GM18519 (cell line): ENCODE measurements around the gene CIRBP.

Experiments
- ATAC-seq: cut with Tn5 transposase; IDR thresholded peaks from one replicate; pipeline ENCODE4 v1.9.1; 2021; ENCODE audit warnings: mild to moderate bottlenecking, moderate library complexity; ENCODE audit not compliant: unreplicated experiment, low FRiP score

CIRBP gene

DNA sequence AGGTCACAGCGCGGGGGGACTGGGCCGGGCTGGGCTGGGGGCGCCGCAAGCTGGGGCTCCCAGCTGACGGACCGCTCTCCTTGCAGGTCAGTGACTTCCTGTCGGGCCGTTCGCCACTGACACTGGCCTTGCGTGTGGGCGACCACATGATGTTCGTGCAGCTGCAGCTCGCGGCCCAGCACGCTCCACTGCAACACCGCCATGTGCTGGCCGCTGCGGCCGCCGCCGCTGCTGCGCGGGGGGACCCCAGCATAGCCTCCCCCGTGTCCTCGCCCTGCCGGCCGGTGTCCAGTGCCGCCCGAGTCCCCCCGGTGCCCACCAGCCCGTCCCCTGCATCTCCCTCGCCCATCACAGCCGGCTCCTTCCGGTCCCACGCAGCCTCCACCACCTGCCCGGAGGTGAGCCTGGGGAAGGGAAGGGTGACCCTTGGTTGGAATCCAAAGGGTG lies 15.0 kb upstream of the CIRBP start:
- ATAC-seq, result no peak

DNA sequence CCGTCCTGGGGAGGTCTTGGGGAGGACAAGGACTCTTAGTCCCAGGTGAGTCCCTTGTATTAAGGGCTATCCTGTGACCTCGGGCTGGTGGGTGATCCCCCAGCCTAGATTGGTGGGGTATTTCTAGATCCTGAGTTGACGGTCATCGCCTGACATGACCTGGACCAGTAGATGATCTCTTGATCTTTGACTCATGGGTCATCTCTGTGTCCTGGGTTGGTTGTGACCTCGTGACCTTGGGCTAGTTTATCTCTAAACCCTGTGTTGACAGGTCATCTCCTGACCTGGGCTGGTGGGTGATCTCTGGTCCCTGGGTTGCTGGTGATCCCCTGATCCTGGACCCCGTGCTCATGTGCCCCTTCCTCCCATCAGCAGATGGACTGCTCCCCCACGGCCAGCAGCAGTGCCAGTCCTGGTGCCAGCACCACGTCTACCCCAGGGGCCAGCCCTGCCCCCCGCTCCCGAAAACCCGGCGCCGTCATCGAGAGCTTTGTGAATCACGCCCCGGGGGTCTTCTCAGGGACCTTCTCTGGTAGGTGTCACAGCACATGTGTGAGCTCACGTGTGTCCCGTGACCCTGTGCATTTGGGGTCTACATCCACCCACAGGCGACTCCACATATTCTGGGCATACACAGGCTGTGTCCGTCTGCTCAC lies 14.5 kb upstream of the CIRBP start:
- no peak for ATAC-seq

DNA sequence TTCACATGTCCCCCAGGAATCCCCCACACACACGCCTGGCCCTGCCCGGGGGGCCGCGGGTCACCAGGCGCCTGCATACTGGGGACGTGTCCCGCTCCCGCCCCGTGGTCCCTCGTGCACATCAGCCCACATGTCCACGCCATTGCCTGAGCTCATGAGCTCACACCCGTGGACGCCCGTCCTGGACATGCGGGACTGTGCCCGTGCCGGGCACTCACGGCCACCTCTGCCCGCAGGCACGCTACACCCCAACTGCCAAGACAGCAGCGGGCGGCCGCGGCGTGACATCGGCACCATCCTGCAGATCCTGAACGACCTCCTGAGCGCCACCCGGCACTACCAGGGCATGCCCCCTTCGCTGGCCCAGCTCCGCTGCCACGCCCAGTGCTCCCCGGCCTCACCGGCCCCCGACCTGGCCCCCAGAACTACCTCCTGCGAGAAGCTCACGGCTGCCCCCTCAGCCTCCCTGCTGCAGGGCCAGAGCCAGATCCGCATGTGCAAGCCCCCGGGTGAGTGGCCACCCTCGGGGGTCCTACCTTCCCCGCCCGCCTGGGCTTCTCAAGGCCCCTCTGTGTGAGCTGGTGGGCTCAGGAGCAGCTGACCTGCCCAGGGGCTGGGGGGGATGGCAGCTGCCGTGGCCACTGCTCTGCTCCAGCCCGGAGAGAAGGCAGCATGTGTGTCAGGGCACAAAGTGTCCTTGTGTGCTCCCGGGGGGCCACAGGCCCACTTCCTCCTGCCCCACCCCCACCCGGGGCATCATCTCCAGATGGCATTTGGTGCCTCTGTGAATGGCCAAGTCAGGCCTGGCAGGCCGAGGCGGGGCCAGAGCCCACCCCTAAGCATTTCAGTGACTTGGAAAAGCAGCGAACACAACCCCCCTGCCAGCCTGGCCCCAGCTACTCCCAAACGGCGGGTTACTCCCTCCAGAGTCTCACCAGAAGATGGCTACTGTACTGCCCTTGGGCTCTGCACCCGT lies 13.7 kb upstream of the CIRBP start:
- ATAC-seq, result no peak

DNA sequence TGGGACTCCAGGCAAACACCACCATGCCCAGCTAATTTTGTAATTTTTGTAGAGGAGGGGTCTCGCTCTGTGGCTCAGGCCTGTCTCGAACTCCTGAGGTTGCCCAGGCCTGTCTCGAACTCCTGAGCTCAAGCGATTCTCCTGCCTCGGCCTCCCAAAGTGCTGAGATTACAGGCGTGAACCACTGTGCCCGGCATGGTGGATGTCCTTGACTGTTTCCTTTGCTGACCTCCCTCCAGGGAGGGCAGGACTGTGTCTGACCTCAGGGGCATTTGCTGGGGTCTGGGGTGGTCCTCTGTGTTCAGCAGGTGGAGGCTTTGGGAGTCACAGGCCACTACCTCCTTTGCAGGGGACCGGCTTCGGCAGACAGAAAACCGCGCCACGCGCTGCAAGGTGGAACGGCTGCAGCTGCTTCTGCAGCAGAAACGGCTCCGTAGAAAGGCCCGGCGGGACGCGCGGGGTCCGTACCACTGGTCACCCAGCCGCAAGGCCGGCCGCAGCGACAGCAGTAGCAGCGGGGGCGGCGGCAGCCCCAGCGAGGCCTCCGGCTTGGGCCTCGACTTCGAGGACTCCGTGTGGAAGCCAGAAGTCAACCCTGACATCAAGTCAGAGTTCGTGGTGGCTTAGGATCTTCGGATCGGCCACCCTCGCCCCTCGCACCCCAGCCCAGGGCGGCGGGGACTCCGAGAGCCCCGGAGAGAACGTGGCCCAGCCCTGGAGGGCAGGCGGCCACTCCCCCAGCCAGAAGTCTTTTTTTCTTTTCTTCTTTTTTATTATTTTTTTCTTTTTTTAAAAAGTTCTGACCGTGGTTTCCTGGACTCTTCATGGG lies 12.3 kb upstream of the CIRBP start:
- no peak for ATAC-seq

GRCh38 chr19:1257475-1258162 lies 11.5 kb upstream of the CIRBP start:
- ATAC-seq, result no peak

DNA sequence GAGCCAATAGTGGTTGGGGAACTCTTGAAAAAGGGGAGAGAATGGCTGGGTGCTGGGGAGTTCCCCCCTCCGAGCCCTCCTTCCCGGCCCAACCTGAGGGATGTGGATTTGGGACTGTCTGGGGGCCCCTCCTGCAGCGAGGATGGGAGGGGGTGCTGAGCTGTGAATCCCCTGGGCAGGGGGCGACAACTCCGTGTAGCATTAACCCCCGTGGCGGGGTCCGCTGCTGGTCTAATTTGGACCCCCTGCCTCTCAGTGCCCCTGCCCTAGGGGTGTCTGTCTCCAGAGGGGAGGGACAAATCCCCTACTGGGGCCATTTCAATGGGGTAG lies 11.0 kb upstream of the CIRBP start:
- no peak for ATAC-seq

GRCh38 chr19:1258707-1259205 lies 10.4 kb upstream of the CIRBP start:
- no peak for ATAC-seq

DNA sequence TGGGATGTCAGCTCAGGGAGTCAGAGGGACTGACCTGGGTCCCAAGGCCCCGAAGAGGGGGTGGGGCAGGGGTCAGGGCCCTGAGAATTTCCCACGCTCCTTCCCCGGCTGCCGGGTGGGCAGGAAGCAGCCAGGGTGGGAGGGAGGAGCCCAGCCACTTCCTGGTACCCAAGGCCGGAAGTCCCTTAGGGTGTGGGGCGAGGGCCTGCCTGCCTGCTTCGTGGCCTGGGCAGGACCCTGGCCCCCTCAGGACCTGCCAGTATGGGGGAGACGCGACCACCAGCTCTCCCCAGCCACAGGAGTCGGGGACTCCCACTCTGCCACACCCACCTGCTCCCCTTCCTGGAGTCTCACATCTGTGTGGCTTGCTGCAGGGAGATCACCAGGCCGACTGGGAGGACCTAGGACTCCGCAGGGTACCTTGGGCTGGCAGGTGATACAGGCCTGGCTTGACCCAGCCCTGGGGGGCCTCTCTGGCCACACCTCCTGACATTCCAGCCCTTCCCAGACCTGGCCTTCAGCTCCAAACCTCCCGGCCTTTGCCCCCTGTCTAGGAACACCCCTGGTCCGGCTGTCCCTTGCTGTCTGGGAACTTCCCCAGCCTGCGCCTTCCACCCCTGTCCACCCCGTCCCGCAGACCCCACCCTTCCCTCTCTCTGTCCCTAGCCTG lies 9.8 kb upstream of the CIRBP start:
- no peak for ATAC-seq

- ATAC-seq, result no peak
These were observed 9.0 kb upstream of the CIRBP start for GRCh38 chr19:1259876-1260748.

GRCh38 chr19:1260749-1261537 lies 8.2 kb upstream of the CIRBP start:
- peak; percentile 41 for ATAC-seq

GRCh38 chr19:1261538-1261797 lies 7.7 kb upstream of the CIRBP start:
- ATAC-seq, result no peak

DNA sequence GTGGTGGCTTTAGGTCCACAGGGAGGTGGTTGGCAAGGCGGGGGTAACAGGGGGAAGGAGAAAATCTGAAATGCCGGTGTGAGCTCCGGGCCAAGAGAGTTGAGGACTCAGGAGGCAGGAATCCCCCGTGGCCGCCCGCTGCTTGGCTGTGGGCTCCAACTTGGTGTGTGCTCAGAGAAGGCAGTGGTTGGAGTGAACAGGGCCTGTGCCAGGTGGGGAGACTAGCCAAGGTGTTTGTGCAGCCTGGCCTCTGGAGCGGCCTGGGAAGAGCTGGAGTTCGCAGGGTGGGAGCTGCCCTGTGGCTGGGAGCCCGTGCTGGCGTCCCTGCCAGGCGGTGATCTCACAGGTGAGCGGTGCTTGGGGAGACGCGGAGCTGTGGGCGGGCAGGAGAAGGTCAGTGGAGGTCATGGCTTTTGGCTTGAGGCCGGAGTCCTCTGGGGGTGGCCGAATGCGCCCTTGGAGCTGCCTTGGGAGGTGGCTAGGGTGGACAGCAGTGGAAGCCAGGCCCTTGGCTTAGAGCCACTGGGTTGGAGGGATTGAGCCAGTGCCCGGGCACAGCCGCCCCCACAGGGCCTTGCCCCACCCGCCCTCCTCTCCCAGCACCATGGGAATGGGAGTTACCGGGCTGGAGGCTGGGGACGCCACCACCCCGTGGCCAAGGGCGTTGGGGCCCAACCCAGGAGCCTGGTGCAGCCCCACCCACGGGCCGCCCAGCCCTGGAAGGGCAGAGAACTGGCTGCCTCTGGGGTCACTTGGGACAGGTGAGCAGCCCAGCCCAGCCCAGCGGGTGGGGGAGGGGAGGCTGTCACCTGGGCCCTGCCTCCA lies 7.1 kb upstream of the CIRBP start:
- ATAC-seq, result no peak

DNA sequence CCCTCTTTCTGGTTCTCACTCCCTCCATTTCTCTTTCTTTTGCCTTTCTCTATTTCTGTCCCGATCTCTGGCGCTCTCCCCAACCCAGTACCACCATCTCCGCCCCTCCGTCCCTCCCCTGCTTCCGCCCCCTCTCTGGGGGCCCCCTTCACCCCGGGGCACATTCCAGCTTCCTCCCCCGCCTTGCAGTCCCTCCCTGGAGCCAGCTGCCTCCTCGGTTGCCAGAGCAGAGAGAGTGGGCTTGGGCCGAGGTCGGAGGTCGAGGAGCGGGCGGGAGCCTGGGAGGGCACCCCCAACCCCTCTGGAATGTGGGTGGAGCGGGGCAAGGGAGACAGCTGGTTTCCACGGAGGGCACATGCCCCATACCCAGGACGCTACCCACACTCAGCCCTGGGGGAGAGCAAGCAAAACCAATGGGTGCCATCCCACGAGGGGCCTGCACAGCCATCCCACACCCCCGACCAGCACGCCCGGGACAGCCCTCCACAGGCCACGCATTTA lies 6.5 kb upstream of the CIRBP start:
- ATAC-seq, result no peak

DNA sequence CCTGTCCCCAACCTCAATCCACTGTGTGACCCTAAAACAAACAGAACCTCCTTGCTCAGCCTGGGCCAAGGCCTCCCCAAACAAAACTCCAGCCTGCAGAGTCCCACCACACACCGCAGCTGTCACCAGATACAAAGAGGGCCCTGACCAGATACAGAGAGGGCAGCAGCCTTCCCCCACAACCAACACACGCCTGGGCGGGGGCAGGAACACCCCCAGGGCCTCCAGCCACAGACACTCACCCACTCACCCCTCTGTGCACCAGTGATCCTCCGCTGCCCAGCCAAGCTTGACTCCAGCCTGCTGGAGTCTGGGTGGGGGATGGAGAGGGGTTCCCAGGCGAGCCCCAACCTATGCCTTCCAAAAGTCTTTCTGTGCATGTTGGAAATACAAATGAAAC lies 5.9 kb upstream of the CIRBP start:
- no peak for ATAC-seq

DNA sequence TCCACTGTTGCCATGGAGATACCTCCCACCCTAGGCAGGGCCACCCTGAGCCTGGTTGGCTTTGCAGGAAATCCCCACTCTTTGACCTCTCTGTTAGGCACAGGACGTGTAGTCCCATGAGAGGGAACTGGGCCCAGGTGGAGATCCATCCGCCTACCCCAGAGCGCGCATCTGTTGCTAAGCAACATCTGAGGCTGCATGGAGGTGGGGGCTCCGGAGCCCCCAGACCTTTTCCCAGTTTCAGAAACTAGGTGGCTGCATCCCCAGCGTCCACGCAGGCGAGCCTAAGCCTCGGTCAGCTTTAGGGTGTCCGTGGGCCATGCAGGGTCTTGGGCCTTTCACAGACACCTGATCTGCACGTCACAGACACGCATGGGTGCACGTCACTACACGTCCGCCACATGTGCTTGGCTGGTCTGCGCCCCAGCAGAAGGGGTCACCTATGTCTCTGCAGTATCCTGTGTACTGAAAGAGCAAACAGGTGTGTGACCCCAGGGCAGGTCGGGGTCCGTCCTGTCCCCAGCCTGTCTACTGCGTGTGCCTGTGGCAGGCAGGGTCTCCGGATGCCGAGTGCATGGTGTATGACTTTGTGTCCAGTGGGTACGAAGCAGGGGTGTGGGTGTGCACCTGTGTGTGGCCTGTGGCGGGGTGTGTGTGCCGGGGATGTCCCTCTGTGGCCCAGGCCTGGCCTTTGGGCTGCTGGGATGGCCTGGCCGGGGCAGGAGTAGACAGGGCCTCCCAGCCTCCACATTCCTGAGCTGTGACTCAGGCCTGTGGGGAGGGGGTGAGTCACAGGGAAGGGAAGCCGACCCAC lies 4.1 kb upstream of the CIRBP start:
- no peak for ATAC-seq

GRCh38 chr19:1265615-1266128 lies 3.5 kb upstream of the CIRBP start:
- no peak for ATAC-seq
